Panc1 (cell line): Measurements from ENCODE around the gene PAX7. TPM values are rescaled to one million over a fixed set of nuclear protein-coding genes. Genes with fewer than 3 reads are reported as not detected.

Experiments
- ATAC-seq: fragments of 200-7000 bp; cut with Tn5 transposase; 2 replicates; pipeline ENCODE4 v1.9.1; 2020; ENCODE audit warnings: mild to moderate bottlenecking, moderate library complexity
- BruUV-seq: library from RNA; stranded (reverse); fragments of 400-500 nt; replicated peaks from 2 replicates; lab custom pipeline; 2021; lab: Mats Ljungman, UMichigan
- CTCF ChIA-PET: fragments of 300-600 bp; sonication (Branson Sonifier 250); formaldehyde crosslinking; loops from one replicate; lab custom pipeline; 2022; ENCODE audit warnings: antibody characterized with exemption; lab: Charles Lee
- POLR2A ChIA-PET: fragments of 300-600 bp; sonication (Branson Sonifier 250); formaldehyde crosslinking; loops from one replicate; lab custom pipeline; 2022; ENCODE audit warnings: antibody characterized with exemption; lab: Charles Lee
- DNase-seq: peaks from one replicate; pipeline ENCODE4 v3.0.0-alpha.2; 2010; ENCODE audit warnings: low read depth, low spot score
- H3K27ac ChIP-seq: 2 replicates; pipeline ENCODE4 v1.5.1; 2011; ENCODE audit warnings: mild to moderate bottlenecking, low read length, inconsistent platforms
- H3K27me3 ChIP-seq: fragments of 200-500 bp; sonication (Bioruptor generic); 2 replicates; pipeline ENCODE4 v1.6.0; 2014; ENCODE audit warnings: low read length, inconsistent platforms; ENCODE audit not compliant: control insufficient read depth, insufficient read depth
- H3K36me3 ChIP-seq: fragments of 200-500 bp; sonication (Bioruptor generic); 2 replicates; pipeline ENCODE4 v1.5.1; 2014; ENCODE audit warnings: inconsistent platforms, mild to moderate bottlenecking, low read length, moderate library complexity; ENCODE audit not compliant: control insufficient read depth, insufficient read depth
- H3K4me1 ChIP-seq: 2 replicates; pipeline ENCODE4 v1.5.1; 2011; ENCODE audit warnings: inconsistent platforms, mild to moderate bottlenecking, low read length, moderate library complexity; ENCODE audit not compliant: control insufficient read depth, insufficient read depth
- H3K4me3 ChIP-seq, 2 experiments: 2 replicates each; pipeline ENCODE4 v1.5.1; 2011 to 2012; ENCODE audit warnings: low read depth in 2 of 2, low read length in 2 of 2, mild to moderate bottlenecking in 2 of 2, inconsistent platforms in 1 of 2, moderate library complexity in 1 of 2
- H3K9me3 ChIP-seq: fragments of 200-500 bp; sonication (Bioruptor generic); 2 replicates; pipeline ENCODE4 v1.5.1; 2014; ENCODE audit warnings: low read depth, mild to moderate bottlenecking, inconsistent platforms, low read length, moderate library complexity; ENCODE audit not compliant: control insufficient read depth, insufficient read depth
- CTCF ChIP-seq: fragments of 450-650 bp; IDR thresholded peaks from 2 replicates; pipeline ENCODE4 v1.5.1; 2017; ENCODE audit warnings: mild to moderate bottlenecking
- POLR2AphosphoS5 ChIP-seq: IDR thresholded peaks from 2 replicates; pipeline ENCODE4 v1.6.1; 2012; ENCODE audit warnings: mild to moderate bottlenecking, low read depth, low read length, moderate library complexity
- REST ChIP-seq, 2 experiments: IDR thresholded peaks; 2 replicates each; pipeline ENCODE4 v1.6.1; 2011 to 2012; ENCODE audit warnings: low read depth in 2 of 2, control low read depth in 1 of 2, low read length in 1 of 2, mild to moderate bottlenecking in 1 of 2, moderate library complexity in 1 of 2; ENCODE audit not compliant: insufficient read depth in 1 of 2
- SIN3A ChIP-seq: IDR thresholded peaks from 2 replicates; pipeline ENCODE4 v1.6.1; 2012; ENCODE audit warnings: low read depth, mild to moderate bottlenecking, low read length, moderate library complexity, borderline replicate concordance; ENCODE audit not compliant: insufficient read depth
- TCF7L2 ChIP-seq: IDR thresholded peaks from 2 replicates; pipeline ENCODE4 v1.6.1; 2011; ENCODE audit warnings: mild to moderate bottlenecking, low read depth, low read length, inconsistent platforms
- in situ Hi-C: cut with HindIII; loops from 2 replicates; pipeline ENCODE4 v1.10.0; 2016; ENCODE audit warnings: low sequenced_read_pairs, low pct_unique_long_range_greater_than_20kb
- intact Hi-C: fragments of 100-400 bp; cut with micrococcal nuclease; formaldehyde crosslinking; loops from one replicate; pipeline ENCODE4 v1.10.0; 2022; ENCODE audit not compliant: unreplicated experiment
- total RNA-seq: library from RNA; stranded (reverse); gene quantifications from one replicate; pipeline ENCODE4 v1.2.1, GENCODE V29; 2021; ENCODE audit not compliant: unreplicated experiment

Gene PAX7
- total RNA-seq, 1 experiment from 2014 or later = not detected

- Histone ChIP-seq H3K4me1 (no peaks in the 10 kb centered on the region; the same call in 1 of the 2 replicates), H3K27ac (no peak overlapping the region), H3K27me3 (peaks cover 14% of the 10 kb centered on the region), H3K36me3 (no peaks in the 10 kb centered on the region; the same call in 1 of the 2 replicates), H3K4me3 (no peak overlapping the region), H3K9me3 (no peaks in the 10 kb centered on the region)
- TF ChIP-seq TCF7L2 (no peak), CTCF (no peak), REST (IDR thresholded peaks at IDR 0.05; ENCODE audit: insufficient read depth in 1 of 2, low read depth in 2 of 2, low read length in 1 of 2) (no peak)
- in situ Hi-C loops (no loop called here), intact Hi-C loops (no loop called here)
- CTCF ChIA-PET = no interaction called here
- POLR2A ChIA-PET = no interaction called here
- no peak for ATAC-seq
- no TSS peak for BruUV-seq
- no peak for DNase-seq
Observed at GRCh38 chr1:18588093-18588492, 42.6 kb upstream of the PAX7 start.

GRCh38 chr1:18592368-18592767 is 38.3 kb upstream of the PAX7 start:
- Histone ChIP-seq H3K27me3 (peaks cover 18% of the 10 kb centered on the region), H3K9me3 (no peaks in the 10 kb centered on the region), H3K36me3 (no peaks in the 10 kb centered on the region; the same call in 1 of the 2 replicates), H3K27ac (no peak overlapping the region), H3K4me3 (no peak overlapping the region), H3K4me1 (no peaks in the 10 kb centered on the region)
- intact Hi-C loops = no loop called here
- in situ Hi-C loops = no loop called here
- no peak for ATAC-seq
- CTCF ChIA-PET = no interaction called here
- POLR2A ChIA-PET = no interaction called here
- no peak for DNase-seq
- no peak for TF ChIP-seq SIN3A
- TF ChIP-seq CTCF = no peak
- TF ChIP-seq POLR2AphosphoS5 = no peak
- BruUV-seq = no TSS peak
